HG02885 (cell line): ENCODE data around the gene DOCK3.
"Not testable (repeated sequence)": the region's sequence is repeated elsewhere in the genome, so short reads cannot be mapped to it uniquely, and the experiment has no call there.

Experiments used
- ATAC-seq: cut with Tn5 transposase; IDR thresholded peaks from one replicate; pipeline ENCODE4 v1.9.1; 2021; ENCODE audit warnings: mild to moderate bottlenecking; ENCODE audit not compliant: unreplicated experiment, poor library complexity

Gene DOCK3

DNA sequence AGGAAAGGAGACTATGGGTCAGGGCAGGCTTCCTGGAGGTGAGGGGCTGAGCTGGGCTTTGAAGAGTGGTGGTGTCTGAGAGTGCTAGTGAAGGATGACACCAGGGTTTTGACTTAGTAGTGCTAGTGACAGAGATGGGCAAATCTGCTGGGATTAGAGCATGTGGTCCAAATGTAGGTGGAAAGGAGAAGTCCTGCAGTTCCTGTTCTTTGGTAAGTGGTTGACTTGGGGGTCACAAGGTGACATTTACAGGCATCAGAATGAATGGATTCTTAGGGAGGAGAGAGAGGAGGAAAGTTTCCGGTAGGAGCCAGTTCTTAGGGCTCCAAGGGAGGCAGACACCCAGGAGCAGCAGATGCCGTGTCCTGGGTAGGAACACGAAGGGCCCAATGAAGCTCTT, 796 bp upstream of the DOCK3 start:
- no peak for ATAC-seq

GRCh38 chr3:50675179-50676030, 678 bp downstream of the DOCK3 start:
- ATAC-seq, result peak; percentile 27

DNA sequence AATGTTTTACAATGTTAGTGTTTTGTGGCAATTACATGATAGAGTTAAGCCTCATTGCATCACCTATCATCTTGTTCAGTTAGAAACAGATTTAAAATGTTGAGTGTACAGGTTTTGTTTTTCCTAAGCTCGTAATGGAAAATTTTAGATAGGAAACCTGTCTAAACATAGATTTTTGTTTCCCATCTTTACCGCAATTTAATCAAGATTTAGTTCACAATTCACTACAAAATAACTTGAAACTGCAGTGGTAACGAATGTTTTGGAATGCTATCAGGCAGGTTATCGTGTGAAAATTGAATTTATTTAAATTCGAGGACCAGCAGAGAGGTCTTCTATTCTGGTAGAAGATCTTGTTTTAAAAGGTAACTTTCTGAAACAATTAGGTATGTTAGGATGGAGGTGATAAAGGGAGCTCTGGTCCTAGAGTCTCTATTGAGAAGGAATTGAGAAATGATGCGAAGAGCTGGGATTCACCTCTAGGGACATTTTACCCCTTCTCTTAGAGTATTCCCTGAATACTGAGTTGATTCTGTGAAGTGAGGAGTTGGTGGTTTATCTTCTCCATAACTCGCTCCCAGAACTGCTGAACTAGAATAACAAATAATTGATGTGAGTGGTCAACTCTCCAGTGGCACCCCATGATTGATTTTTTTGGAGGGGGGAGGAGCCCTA, 1.4 kb downstream of the DOCK3 start:
- no peak for ATAC-seq

DNA sequence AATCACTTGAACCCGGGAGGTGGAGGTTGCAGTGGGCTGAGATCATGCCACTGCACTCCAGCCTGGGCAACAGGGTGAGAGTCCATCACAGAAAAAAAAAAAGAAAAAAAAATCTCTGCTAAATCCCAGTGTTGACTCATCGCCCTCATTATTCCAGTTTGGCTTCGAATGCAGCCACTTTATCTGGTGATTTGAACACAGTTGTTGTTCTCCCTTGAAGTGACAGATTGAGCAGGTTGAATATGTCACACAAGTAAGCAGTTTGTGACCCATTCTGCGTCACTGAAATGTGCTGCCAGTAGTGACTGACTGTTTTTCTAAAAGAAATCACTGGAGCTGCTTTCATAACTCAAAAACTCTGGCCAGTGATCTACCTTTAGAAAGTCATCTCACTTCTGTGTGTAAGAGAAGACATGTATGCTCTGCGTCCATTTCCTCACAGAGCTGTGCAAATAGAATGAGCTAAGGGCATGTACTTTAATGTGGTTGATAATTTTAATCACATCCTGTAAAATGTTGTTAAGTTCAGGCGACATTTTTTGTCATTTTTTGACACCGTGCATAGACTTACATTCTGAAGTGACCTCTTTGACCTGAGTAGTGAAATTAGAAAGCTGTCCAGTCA, 12.5 kb downstream of the DOCK3 start:
- ATAC-seq, result no peak

DNA sequence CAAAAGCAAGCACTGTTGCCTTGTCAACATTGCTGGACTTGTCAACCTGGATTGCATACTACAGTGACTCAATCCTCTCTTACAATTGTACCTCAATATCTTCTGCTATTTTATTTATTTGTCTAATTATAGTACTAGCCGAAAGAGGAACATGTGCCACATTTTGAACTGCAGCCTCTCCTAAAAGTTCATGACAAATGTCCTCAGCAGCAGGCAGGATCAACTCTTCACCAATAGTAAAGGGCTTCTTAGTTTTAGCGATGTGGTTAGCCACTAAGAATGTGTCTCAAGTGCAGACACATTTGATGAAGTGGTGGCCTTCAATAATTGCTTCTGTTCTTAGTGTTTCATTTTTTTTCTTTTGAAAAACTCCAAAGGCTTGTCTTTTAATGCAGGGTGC, 13.2 kb downstream of the DOCK3 start:
- no peak for ATAC-seq

DNA sequence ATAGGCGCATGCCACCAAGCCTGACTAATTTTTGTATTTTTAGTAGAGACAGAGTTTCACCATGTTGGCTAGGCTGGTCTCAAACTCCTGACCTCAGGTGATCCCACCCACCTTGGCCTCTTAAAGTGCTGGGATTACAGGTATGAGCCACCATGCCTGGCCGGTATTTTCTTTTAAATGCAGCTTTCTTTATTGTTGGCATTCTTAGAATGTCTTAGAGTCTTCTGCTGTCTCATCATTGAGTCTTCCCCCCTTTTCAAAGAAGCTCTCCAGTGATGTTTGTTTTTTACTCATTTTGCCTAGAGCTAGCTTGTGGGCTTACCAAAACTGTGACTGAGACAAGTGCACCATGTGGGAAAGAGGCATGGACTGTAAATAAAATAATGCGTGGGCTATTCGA, 13.9 kb downstream of the DOCK3 start:
- ATAC-seq, result not testable (repeated sequence)

DNA sequence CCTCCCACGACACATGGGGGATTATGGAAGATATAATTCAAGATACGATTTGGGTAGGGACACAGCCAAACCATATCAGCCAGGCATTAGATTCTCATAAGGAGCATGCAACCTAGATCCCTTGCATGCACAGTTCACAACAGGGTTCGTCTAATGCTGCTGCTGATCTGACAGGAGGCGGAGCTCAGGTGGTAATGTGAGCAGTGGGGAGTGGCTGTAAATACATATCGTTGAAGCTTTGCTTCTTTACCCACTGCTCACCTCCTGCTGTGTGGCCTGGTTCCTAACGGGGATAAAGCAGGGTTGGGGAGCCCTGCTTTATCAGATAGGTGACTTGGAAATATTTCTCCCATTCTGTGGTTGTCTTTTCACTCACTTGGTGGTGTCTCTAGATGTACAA, 14.8 kb downstream of the DOCK3 start:
- ATAC-seq, result no peak

GRCh38 chr3:50695031-50695430, 20.3 kb downstream of the DOCK3 start:
- no peak for ATAC-seq

GRCh38 chr3:50696276-50696675, 21.5 kb downstream of the DOCK3 start:
- ATAC-seq, result no peak

DNA sequence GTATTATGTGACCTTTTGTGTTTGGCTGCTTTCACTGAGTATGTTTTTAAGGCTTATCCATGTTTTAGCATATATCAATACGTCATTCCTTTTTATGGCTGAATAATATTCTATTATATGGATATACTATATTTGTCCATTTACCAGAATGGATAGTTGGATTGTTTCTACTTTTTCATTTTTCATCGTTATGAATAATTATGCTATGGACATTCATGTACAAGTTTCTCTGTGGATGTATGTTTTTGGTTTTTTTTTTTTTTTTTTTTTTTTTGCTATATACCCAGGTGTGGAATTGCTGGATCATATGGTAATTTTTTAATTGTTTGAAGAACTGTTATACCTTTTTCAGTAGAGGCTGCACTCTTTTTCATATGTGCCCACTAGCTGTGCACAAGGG, 23.5 kb downstream of the DOCK3 start:
- ATAC-seq, result no peak

DNA sequence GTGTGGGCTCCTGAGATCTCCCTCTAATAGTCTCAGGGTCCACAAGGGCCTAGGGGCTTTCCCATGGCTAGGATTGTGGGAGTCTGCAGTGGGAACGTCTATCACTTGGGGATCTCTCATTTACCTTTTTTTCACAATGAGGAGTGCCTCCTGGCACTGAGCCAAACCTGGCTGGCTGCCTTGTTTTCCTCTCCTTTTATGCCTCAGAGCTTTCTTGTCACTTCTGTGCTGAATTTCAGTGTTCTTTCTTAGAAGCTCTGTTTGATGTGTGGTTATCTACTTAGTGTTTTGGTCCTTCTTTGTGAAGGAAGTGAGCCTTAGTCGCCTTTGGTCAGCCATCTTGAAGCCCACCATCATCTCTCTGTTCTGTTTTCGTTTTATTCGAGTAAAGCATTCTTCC, 33.9 kb downstream of the DOCK3 start:
- no peak for ATAC-seq

DNA sequence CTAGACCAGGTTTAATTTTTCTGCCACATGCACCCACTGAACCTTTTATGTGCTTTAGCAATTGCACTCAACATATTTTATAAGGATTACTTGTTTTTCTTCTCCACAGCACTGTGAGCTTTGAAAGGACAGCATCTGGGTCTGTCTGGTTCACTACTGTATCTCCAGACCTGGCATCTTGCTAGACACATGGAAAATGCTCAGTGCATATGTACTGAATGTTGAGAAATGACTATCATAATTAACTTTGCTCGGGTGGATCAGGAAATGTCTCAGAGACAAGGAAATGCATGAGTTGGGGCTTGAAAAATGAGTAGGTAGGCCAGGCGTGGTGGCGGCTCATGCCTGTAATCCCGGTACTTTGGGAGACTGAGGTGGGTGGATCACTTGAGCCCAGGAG, 40.2 kb downstream of the DOCK3 start:
- no peak for ATAC-seq

- ATAC-seq, result no peak
These were observed 50.1 kb downstream of the DOCK3 start for GRCh38 chr3:50724831-50725230.

DNA sequence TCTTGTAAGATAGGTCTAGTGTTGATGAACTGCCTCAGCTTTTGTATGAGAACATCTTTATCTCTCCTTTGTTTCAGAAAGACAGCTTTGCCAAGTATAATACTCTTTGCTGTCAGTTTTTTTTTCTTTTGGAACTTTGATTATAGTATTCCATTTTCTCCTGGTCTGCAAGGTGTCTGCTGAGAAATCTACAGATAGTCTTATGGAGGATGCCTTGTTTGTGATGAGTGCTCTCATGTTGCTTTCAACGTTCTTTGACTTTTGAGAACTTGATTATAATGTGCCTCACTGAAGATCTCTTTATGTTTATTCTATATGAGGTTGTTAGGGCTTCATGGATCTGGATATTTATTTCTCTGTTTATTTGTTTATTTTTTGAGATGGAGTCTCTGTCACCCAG, 60.3 kb downstream of the DOCK3 start:
- no peak for ATAC-seq

DNA sequence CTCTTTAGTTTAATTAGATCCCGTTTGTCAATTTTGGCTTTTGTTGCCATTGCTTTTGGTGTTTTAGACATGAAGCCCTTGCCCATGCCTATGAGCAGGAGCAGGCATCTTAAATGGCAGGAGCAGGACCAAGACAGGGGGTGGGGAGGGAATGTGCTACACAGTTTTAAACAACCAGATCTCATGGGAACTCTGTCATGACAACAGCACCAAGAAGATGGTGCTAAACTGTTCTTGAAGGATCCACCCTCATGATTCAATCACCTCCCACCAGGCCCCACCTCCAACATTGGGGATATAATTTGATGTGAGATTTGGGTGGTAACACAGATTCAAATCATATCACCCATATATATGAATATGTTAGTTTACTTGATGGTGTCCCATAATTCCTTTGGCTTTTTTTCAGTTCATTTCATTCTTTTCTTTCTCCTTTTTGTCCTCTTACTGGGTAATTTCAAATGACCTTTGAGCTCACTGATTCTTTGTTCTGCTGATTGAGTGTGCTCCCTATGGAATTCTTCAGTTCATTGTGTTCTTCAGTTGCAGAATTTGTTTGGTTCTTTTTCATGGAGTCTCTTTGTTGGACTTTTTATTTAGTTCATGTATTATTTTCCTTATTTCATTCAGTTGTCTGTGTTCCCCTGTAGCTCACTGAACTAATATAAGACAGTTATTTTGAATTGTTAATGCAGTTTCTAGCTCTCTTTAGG, 62.6 kb downstream of the DOCK3 start:
- no peak for ATAC-seq

- ATAC-seq, result no peak
These were observed 63.3 kb downstream of the DOCK3 start for GRCh38 chr3:50737906-50738598.

- ATAC-seq, result no peak
These were observed 68.9 kb downstream of the DOCK3 start for GRCh38 chr3:50743643-50744042.

- no peak for ATAC-seq
These were observed 75.1 kb downstream of the DOCK3 start for GRCh38 chr3:50749822-50750221.

DNA sequence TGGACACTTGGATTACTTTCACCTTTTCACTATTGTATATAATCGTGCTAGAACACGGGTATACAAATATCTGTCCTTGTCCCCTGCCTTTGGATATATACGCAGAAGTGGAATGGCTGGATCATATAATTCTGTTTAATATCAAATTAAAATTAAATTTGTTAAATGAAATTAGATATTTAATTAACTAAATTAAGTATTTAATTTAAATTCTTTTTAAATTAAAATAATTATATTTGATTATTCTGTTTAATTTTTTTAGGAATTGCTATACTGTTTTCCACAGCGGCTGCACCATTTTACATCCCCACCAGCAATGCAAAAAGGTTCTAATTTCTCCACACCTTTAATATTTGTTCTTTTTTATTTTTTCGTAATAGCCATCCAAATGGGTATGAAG, 84.3 kb downstream of the DOCK3 start:
- ATAC-seq, result no peak

DNA sequence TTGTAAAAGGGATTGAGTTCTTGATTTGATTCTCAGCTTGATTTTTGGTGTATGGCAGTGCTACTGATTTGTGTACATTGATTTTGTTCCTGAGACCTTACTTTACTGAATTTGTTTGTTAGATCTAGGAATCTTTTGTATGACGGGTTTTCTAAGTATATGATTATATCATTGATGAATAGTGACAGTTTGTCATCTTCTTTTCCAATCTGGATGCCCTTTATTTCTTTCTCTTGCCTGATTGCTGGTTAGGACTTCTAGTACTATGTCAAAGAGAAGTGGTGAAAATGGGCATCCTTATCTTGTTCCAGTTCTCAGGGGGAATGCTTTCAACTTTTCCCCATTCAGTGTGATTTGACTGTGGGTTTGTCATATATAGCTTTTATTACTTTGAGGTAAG, 103.0 kb downstream of the DOCK3 start:
- ATAC-seq, result no peak
